ENCODE measurements around the gene WHRN. TPM values are rescaled to one million over a fixed set of nuclear protein-coding genes. Genes with fewer than 3 reads are reported as not detected.

WHRN gene
- total and polyA plus RNA-seq, 2 donors (not counting 1 experiment from before 2014, with no cell fraction given) = 19.4 to 95.7 TPM

DNA sequence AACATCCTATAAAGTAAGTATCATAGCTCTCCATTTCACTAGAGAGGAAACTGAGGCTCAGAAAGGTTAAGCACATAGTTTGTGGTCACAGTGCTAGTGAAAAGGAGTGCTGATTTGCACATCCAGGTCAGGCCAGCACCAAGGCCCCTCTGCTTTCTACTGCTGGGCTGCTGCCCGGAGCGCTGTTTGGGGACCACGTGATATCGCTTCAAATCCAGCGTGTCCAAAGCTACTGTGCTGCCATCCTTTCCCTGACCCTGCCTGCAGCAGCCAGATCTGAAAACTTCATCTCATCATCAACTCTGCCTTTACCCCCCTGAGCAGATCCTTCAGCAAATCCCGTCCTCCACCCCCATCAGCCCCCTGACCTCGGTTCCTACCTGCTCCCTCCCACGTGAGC, 76.8 kb downstream of the WHRN start:
- H3K4me2 ChIP-seq (replicated peaks; ENCODE audit: low read depth, low read length, poor library complexity, severe bottlenecking) = no peak overlapping the region
- H3K9me3 Mint-ChIP-seq (ENCODE audit: insufficient read depth) = no peaks in the 10 kb centered on the region
- TF ChIP-seq EZH2 (IDR thresholded peaks at IDR 0.05; ENCODE audit: borderline replicate concordance, insufficient read depth, low read depth, low read length, poor library complexity, severe bottlenecking) = no peak
- TF ChIP-seq, protein P1, sequence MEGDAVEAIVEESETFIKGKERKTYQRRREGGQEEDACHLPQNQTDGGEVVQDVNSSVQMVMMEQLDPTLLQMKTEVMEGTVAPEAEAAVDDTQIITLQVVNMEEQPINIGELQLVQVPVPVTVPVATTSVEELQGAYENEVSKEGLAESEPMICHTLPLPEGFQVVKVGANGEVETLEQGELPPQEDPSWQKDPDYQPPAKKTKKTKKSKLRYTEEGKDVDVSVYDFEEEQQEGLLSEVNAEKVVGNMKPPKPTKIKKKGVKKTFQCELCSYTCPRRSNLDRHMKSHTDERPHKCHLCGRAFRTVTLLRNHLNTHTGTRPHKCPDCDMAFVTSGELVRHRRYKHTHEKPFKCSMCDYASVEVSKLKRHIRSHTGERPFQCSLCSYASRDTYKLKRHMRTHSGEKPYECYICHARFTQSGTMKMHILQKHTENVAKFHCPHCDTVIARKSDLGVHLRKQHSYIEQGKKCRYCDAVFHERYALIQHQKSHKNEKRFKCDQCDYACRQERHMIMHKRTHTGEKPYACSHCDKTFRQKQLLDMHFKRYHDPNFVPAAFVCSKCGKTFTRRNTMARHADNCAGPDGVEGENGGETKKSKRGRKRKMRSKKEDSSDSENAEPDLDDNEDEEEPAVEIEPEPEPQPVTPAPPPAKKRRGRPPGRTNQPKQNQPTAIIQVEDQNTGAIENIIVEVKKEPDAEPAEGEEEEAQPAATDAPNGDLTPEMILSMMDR (IDR thresholded peaks at IDR 0.05) = no peak
- H3K9ac ChIP-seq (ENCODE audit: low read length) = no peak overlapping the region
- POLR2A ChIA-PET = no interaction called here
- no peak overlapping the region for H3K27ac ChIP-seq (ENCODE audit: low read length in 2 of 2)
- no peak overlapping the region for H3K4me3 Mint-ChIP-seq
- H3K27me3 Mint-ChIP-seq = peaks cover 7% of the 10 kb centered on the region
- no peaks in the 10 kb centered on the region for H3K4me1 ChIP-seq (ENCODE audit: control insufficient read depth in 2 of 2, insufficient read depth in 2 of 2, low read length in 2 of 2)
- 97% methylated on average over 8 of the region's 8 CpGs for WGBS (ENCODE audit: insufficient coverage)
- intact Hi-C loops (cut with micrococcal nuclease) = no loop called here
- H3K9me3 ChIP-seq (ENCODE audit: control extremely low read depth in 1 of 3, control insufficient read depth in 2 of 3, insufficient read depth in 1 of 3, low read length in 2 of 3) = no peaks in the 10 kb centered on the region
- no peak overlapping the region for H2AFZ ChIP-seq (ENCODE audit: insufficient read depth, low read depth, low read length, poor library complexity, severe bottlenecking)
- CTCF ChIA-PET = interaction anchor here (1.1 to 9.8 kb wide), 3 partner anchors 78 to 226 kb away, joined by 3 to 184 read pairs (median 7); partner anchors contain the start of genes TEX53 and WHRN
- no peak for DNase-seq
- H3K36me3 ChIP-seq (replicated peaks in 1 of 2; ENCODE audit: control extremely low read depth in 1 of 2, control insufficient read depth in 1 of 2, extremely low read depth in 1 of 2, insufficient read depth in 2 of 2, low read length in 1 of 2) = no peaks in the 10 kb centered on the region
- peaks cover 0 to 3% (median 0%) of the 10 kb centered on the region in 4 experiments for H3K27me3 ChIP-seq (replicated peaks in 1 of 4; ENCODE audit: control extremely low read depth in 1 of 4, control insufficient read depth in 3 of 4, insufficient read depth in 4 of 4, low read length in 3 of 4)
- H3K4me3 ChIP-seq (ENCODE audit: control extremely low read depth in 1 of 5, extremely low read depth in 1 of 5, insufficient read depth in 1 of 5, low read depth in 2 of 5, low read length in 4 of 5) = no peak overlapping the region
- H3K27ac Mint-ChIP-seq = no peak overlapping the region
- no peaks in the 10 kb centered on the region for H3K79me2 ChIP-seq (ENCODE audit: control insufficient read depth, insufficient read depth, low read length)
- no peaks in the 10 kb centered on the region for H4K20me1 ChIP-seq (ENCODE audit: control insufficient read depth, insufficient read depth, low read length, poor library complexity, severe bottlenecking)
- H3K4me1 Mint-ChIP-seq = no peaks in the 10 kb centered on the region
- no peak for ATAC-seq (ENCODE audit: low read depth)

DNA sequence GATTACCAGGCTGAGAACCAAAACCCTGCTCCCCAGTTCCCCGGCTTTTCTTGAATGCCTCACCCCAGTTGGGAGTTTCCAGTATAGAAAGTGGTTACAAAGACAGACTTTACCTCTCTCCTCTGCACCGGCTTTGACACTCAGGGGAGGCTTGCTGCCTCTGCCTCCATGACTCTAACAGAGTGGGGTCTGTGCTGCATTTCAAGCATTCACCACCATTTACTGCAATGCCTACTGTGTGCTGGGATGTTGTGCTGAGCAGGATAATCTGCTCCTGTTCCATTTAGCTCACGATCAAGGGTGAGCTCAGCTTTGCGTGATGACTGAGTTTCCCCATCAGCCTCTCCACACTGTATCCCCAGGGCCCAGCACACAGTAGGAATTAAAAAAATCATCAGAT, 77.6 kb downstream of the WHRN start:
- no peaks in the 10 kb centered on the region for H3K79me2 ChIP-seq (ENCODE audit: control insufficient read depth, insufficient read depth, low read length)
- Mint-ChIP-seq H3K27ac (no peak overlapping the region), H3K9me3 (ENCODE audit: insufficient read depth) (no peaks in the 10 kb centered on the region), H3K4me1 (no peaks in the 10 kb centered on the region), H3K27me3 (peaks cover 7% of the 10 kb centered on the region), H3K4me3 (no peak overlapping the region)
- H3K4me3 ChIP-seq (ENCODE audit: control extremely low read depth in 1 of 5, extremely low read depth in 1 of 5, insufficient read depth in 1 of 5, low read depth in 2 of 5, low read length in 4 of 5) = no peak overlapping the region
- intact Hi-C loops (cut with micrococcal nuclease) = no loop called here
- no peak overlapping the region for H3K27ac ChIP-seq (ENCODE audit: low read length in 2 of 2)
- no peak for DNase-seq
- WGBS (ENCODE audit: insufficient coverage) = 94% methylated on average over 2 of the region's 4 CpGs
- no peaks in the 10 kb centered on the region for H3K36me3 ChIP-seq (replicated peaks in 1 of 2; ENCODE audit: control extremely low read depth in 1 of 2, control insufficient read depth in 1 of 2, extremely low read depth in 1 of 2, insufficient read depth in 2 of 2, low read length in 1 of 2)
- CTCF ChIA-PET = interaction anchor here (1.1 to 9.8 kb wide), 5 partner anchors 8 to 227 kb away, joined by 3 to 184 read pairs (median 6); partner anchors contain the start of gene TEX53
- POLR2A ChIA-PET = no interaction called here
- no peaks in the 10 kb centered on the region for H4K20me1 ChIP-seq (ENCODE audit: control insufficient read depth, insufficient read depth, low read length, poor library complexity, severe bottlenecking)
- TF ChIP-seq, protein P1 (IDR thresholded peaks at IDR 0.05) = no peak
- TF ChIP-seq EZH2 (IDR thresholded peaks at IDR 0.05; ENCODE audit: borderline replicate concordance, insufficient read depth, low read depth, low read length, poor library complexity, severe bottlenecking) = no peak
- no peaks in the 10 kb centered on the region for H3K4me1 ChIP-seq (ENCODE audit: control insufficient read depth in 2 of 2, insufficient read depth in 2 of 2, low read length in 2 of 2)
- ATAC-seq (ENCODE audit: low read depth) = no peak
- H3K9ac ChIP-seq (ENCODE audit: low read length) = no peak overlapping the region
- no peak overlapping the region for H2AFZ ChIP-seq (ENCODE audit: insufficient read depth, low read depth, low read length, poor library complexity, severe bottlenecking)
- H3K27me3 ChIP-seq (replicated peaks in 1 of 4; ENCODE audit: control extremely low read depth in 1 of 4, control insufficient read depth in 3 of 4, insufficient read depth in 4 of 4, low read length in 3 of 4) = peaks cover 0 to 3% (median 0%) of the 10 kb centered on the region in 4 experiments
- H3K9me3 ChIP-seq (ENCODE audit: control extremely low read depth in 1 of 3, control insufficient read depth in 2 of 3, insufficient read depth in 1 of 3, low read length in 2 of 3) = no peaks in the 10 kb centered on the region
- H3K4me2 ChIP-seq (replicated peaks; ENCODE audit: low read depth, low read length, poor library complexity, severe bottlenecking) = no peak overlapping the region
